ENCODE measurements around the gene ITGB1. TPM values are rescaled to one million over a fixed set of nuclear protein-coding genes. Genes with fewer than 3 reads are reported as not detected.
A peak's percentile ranks its signal among the peaks of the same experiment; 100 is the strongest.
"Not testable (repeated sequence)": the region's sequence is repeated elsewhere in the genome, so short reads cannot be mapped to it uniquely, and the experiment has no call there.

ITGB1 gene
- total RNA-seq, 1 donor: 2,201 TPM

- no peak for TF ChIP-seq CTCF (IDR thresholded peaks at IDR 0.05; ENCODE audit: insufficient read depth, low read length)
- DNase-seq (ENCODE audit: low read depth): no peak
- H3K4me3 ChIP-seq (ENCODE audit: low read depth, low read length): no peak overlapping the region
Measured at GRCh38 chr10:32923134-32923533, 34.9 kb downstream of the ITGB1 start.

- no peak overlapping the region for H3K4me3 ChIP-seq (ENCODE audit: low read depth, low read length)
- no peak for DNase-seq (ENCODE audit: low read depth)
- no peak for TF ChIP-seq CTCF (IDR thresholded peaks at IDR 0.05; ENCODE audit: insufficient read depth, low read length)
Measured at GRCh38 chr10:32922170-32922569, 35.9 kb downstream of the ITGB1 start.

DNA sequence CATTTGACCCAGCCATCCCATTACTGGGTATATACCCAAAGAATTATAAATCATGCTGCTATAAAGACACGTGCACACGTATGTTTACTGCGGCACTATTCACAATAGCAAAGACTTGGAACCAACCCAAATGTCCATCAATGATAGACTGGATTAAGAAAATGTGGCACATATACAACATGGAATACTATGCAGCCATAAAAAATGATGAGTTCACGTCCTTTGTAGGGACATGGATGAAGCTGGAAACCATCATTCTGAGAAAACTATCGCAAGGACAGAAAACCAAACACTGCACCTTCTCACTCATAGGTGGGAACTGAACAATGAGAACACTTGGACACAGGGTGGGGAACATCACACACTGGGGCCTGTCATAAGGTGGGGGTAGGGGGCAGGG lies 40.2 kb downstream of the ITGB1 start:
- not testable (repeated sequence) for H3K4me3 ChIP-seq (ENCODE audit: low read depth, low read length); DNase-seq (ENCODE audit: low read depth)

GRCh38 chr10:32911285-32912016 lies 46.6 kb downstream of the ITGB1 start:
- TF ChIP-seq CTCF (IDR thresholded peaks at IDR 0.05; ENCODE audit: insufficient read depth, low read length): no peak
- no peak overlapping the region for H3K4me3 ChIP-seq (ENCODE audit: low read depth, low read length)
- DNase-seq (ENCODE audit: low read depth): peak; percentile 22

DNA sequence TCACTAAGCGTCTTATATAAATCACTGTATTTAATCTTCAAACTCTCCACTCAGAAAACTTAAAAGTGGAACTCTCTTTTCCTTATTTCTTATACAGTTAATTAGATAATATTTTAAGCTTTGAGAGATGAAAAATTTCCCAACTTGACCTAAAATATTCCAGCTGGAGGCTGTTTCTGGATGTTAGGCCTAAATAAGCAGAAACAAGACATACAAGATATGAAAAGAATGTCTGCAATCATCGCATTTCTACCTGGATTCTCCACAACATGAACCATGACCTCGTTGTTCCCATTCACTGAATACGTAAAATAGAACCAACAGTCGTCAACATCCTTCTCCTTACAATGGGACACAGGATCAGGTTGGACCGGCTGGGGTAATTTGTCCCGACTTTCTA lies 48.1 kb downstream of the ITGB1 start:
- not testable (repeated sequence) for DNase-seq (ENCODE audit: low read depth); H3K4me3 ChIP-seq (ENCODE audit: low read depth, low read length)

GRCh38 chr10:32909456-32909855 lies 48.6 kb downstream of the ITGB1 start:
- no peak for TF ChIP-seq CTCF (IDR thresholded peaks at IDR 0.05; ENCODE audit: insufficient read depth, low read length)
- DNase-seq (ENCODE audit: low read depth): no peak
- no peak overlapping the region for H3K4me3 ChIP-seq (ENCODE audit: low read depth, low read length)

GRCh38 chr10:32906595-32906994 lies 51.4 kb downstream of the ITGB1 start:
- H3K4me3 ChIP-seq (ENCODE audit: low read depth, low read length): no peak overlapping the region
- no peak for TF ChIP-seq CTCF (IDR thresholded peaks at IDR 0.05; ENCODE audit: insufficient read depth, low read length)
- no peak for DNase-seq (ENCODE audit: low read depth)

DNA sequence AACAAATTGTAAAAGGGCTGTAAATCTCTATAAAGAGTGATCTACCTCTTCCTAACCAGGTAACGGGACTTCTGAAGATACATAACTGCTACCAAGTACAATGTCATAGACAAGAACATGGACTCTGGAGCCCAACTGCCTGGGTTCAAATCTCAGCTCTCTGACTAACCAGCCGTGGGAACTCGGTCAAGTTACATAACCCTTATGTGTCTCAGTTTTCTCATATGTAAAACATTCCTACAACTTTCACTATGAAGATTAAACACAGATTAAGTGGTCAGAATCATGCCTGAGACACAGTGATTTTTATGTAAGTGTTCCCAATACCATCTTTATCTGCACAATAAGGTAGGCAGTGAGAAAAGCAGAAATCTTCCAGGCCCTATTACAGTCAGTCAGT lies 52.6 kb downstream of the ITGB1 start:
- DNase-seq (ENCODE audit: low read depth): no peak
- TF ChIP-seq CTCF (IDR thresholded peaks at IDR 0.05; ENCODE audit: insufficient read depth, low read length): no peak

More for the DNA sequence above, 52.6 kb downstream of the ITGB1 start:
- H3K4me3 ChIP-seq (ENCODE audit: low read depth, low read length): no peak overlapping the region
